ENCODE data around the gene GRPEL1.

GRCh38 chr4:7073526-7074390, 5.9 kb upstream of the GRPEL1 start:
- no peak for TF ChIP-seq YY1 (IDR thresholded peaks at IDR 0.05; ENCODE audit: insufficient read depth, insufficient read length)
- no peak for TF ChIP-seq SUZ12 (IDR thresholded peaks at IDR 0.05; ENCODE audit: extremely low read depth, insufficient read depth, insufficient read length)
- no peak for TF ChIP-seq ZNF274 (IDR thresholded peaks at IDR 0.05; ENCODE audit: low read depth, low read length)
